ENCODE results near the gene PAK4. TPM values are rescaled to one million over a fixed set of nuclear protein-coding genes. Genes with fewer than 3 reads are reported as not detected.

Gene PAK4
- total and polyA plus RNA-seq, 2 of the 13 experiments (the other 11 are each of a cell fraction or from before 2014, with no cell fraction given) = 9.5 to 17.8 TPM

DNA sequence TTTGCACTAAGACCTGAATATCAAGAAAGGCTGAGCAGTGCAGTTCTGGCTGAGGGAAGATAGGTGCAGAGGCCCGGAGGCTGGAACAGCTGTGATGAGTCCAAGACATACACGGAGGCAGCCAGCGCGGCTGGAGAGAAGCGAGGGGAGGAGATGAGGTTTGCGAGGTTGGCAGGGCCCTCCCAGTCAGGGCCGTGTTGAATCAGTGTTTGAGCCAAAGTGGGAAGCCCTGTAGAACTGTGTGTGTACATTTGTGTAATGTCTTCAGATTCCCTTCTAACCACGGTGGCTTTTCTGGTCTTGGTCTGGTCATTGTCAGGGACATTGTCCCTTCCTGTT, 34.9 kb downstream of the PAK4 start:
- TF ChIP-seq ZC3H4 (CRISPR knock-in tag; IDR thresholded peaks at IDR 0.05; ENCODE audit: borderline replicate concordance) (no peak), SP1 (IDR thresholded peaks at IDR 0.05) (no peak), SP1 (CRISPR knock-in tag; IDR thresholded peaks at IDR 0.05) (no peak), ZSCAN30 (CRISPR knock-in tag; IDR thresholded peaks at IDR 0.05) (no peak), SOX13 (IDR thresholded peaks at IDR 0.05) (no peak), SOX13 (CRISPR knock-in tag; conservative IDR thresholded peaks at IDR 0.05 in 1 of 2, IDR thresholded peaks at IDR 0.05 in 1 of 2) (no peak), STAG1 (CRISPR knock-in tag; IDR thresholded peaks at IDR 0.05) (no peak), KDM2A (CRISPR knock-in tag; IDR thresholded peaks at IDR 0.05; ENCODE audit: borderline replicate concordance, low read depth) (no peak), ZNF790 (CRISPR knock-in tag; IDR thresholded peaks at IDR 0.05; ENCODE audit: borderline replicate concordance) (no peak), ZNF652 (CRISPR knock-in tag; IDR thresholded peaks at IDR 0.05; ENCODE audit: borderline replicate concordance, low read depth) (no peak), RXRA (CRISPR knock-in tag; IDR thresholded peaks at IDR 0.05) (no peak)
- in situ Hi-C loops (cut with HindIII; ENCODE audit: extremely low pct_ligation_motif_present, low pct_unique_long_range_greater_than_20kb) = no loop called here

More for the DNA sequence above, 34.9 kb downstream of the PAK4 start:
- POLR2A ChIA-PET = no interaction called here
- no peak for DNase-seq (ENCODE audit: low spot score)
- H3K36me3 ChIP-seq (replicated peaks in 1 of 2; ENCODE audit: control insufficient read depth in 1 of 2, insufficient read depth in 2 of 2, low read length in 2 of 2) = peaks cover 1 to 8% of the 10 kb centered on the region in 2 experiments; a peak in 2 of 5 replicates
- H3K27me3 ChIP-seq (ENCODE audit: control insufficient read depth in 1 of 2, insufficient read depth in 2 of 2, low read length in 2 of 2) = no peaks in the 10 kb centered on the region
- WGBS (ENCODE audit: low lambda C conversion rate) = 87% methylated on average over 8 of the region's 8 CpGs
- no peak overlapping the region for H3K27ac ChIP-seq (ENCODE audit: extremely low read length, insufficient read depth, low read length)
- H3K9me3 ChIP-seq (ENCODE audit: low read length) = no peaks in the 10 kb centered on the region
- intact Hi-C loops (cut with micrococcal nuclease; ENCODE audit: unreplicated experiment) = no loop called here
- H2AFZ ChIP-seq (ENCODE audit: low read length) = no peak overlapping the region
- peaks cover 41% of the 10 kb centered on the region for H3K79me2 ChIP-seq (ENCODE audit: insufficient read depth, low read length)
- BruUV-seq (replicated peaks) = no TSS peak
- H3K4me3 ChIP-seq (replicated peaks in 1 of 3; ENCODE audit: insufficient read depth in 1 of 3, low read depth in 2 of 3, low read length in 3 of 3) = no peak overlapping the region
- H3K4me1 ChIP-seq (ENCODE audit: insufficient read depth, low read length) = peaks cover 45% of the 10 kb centered on the region
- CTCF ChIA-PET (ENCODE audit: low intra/inter-chr PET ratio, low total read pairs) = no interaction called here
- no peak overlapping the region for H3K9ac ChIP-seq (ENCODE audit: insufficient read depth, low read depth, low read length)
- no peak overlapping the region for H3K4me2 ChIP-seq (ENCODE audit: low read depth, low read length)
- ATAC-seq = no peak
- no peak for FAIRE-seq
- peaks cover 15% of the 10 kb centered on the region; the same call in 1 of the 2 replicates for H4K20me1 ChIP-seq (ENCODE audit: insufficient read depth, low read length)

All from HepG2 (cell line).